Dermis lymphatic vessel endothelial cell (primary cell): ENCODE data around the gene FYB2. TPM values are rescaled to one million over a fixed set of nuclear protein-coding genes. Genes with fewer than 3 reads are reported as not detected.

Experiments used
- total RNA-seq: library from RNA; depleted of rRNA; stranded (reverse); fragments of >200 nt; gene quantifications from 2 replicates; pipeline ENCODE4 v1.2.1, GENCODE V29; 2014

The FYB2 gene, protein sequence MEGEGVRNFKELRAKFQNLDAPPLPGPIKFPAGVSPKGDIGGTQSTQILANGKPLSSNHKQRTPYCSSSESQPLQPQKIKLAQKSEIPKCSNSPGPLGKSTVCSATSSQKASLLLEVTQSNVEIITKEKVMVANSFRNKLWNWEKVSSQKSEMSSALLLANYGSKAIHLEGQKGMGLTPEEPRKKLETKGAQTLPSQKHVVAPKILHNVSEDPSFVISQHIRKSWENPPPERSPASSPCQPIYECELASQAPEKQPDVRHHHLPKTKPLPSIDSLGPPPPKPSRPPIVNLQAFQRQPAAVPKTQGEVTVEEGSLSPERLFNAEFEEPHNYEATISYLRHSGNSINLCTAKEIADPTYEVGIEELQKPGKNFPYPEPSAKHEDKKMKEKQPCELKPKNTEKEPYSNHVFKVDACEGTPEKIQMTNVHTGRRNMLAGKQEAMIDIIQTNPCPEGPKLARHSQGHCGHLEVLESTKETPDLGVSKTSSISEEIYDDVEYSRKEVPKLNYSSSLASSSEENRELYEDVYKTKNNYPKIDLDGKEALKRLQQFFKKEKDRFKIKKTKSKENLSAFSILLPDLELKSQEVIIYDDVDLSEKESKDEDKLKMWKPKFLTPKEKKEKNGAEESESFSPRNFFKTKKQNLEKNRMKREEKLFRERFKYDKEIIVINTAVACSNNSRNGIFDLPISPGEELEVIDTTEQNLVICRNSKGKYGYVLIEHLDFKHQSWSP
- total RNA-seq, result not detected in 2 replicates

GRCh38 chr1:56819387-56819899, at the start of gene FYB2:
Gene FYB2 (minus strand): TSS chr1:56819404. CDS start chr1:56819290, 114 bp downstream.

GRCh38 chr1:56854521-56855099, 35.4 kb upstream of the FYB2 start, which contains the start of gene C8A:
Gene C8A (plus strand): TSS chr1:56854797. CDS start chr1:56854902, 105 bp downstream.

Other genes with a start within 250 kb of the FYB2 start
- gene PLPP3, start 239.8 kb downstream of the FYB2 start, total RNA-seq, result 31.0 and 73.9 TPM in 2 replicates
- 1.5 and 2.9 TPM in 2 replicates for gene PRKAA2, start 174.1 kb downstream of the FYB2 start, total RNA-seq
- gene C8A, start 35.4 kb upstream of the FYB2 start, total RNA-seq, result not detected in 2 replicates
- gene C8B, start 146.6 kb upstream of the FYB2 start, total RNA-seq, result not detected in 2 replicates